ENCODE data around the gene RAD51B.

RAD51B gene

DNA sequence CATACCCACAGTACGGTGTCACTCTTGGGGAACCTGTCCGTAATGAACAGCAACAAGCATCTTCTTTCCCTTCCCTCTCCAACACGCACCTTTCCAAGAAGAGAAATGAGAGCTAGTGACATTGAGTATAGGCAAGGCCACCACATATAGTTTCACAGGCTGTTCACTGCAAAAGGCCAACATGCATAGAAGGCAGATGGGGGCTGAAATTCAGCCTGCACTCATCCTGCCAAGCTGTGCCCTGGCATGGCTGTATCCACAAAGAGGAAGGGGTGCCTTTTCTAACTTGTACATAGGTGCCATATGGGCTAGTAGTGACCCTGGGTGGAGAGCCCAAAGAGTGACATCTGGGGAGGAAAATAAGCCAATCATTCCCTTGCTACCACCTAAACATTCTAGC, 803.7 kb downstream of the RAD51B start:
- DNase-seq (ENCODE audit: low read depth in 1 of 2, low spot score in 1 of 2): no peak

- DNase-seq (ENCODE audit: low read depth in 1 of 2, low spot score in 1 of 2): no peak
Observed at GRCh38 chr14:68623826-68624225, 804.2 kb downstream of the RAD51B start.

DNA sequence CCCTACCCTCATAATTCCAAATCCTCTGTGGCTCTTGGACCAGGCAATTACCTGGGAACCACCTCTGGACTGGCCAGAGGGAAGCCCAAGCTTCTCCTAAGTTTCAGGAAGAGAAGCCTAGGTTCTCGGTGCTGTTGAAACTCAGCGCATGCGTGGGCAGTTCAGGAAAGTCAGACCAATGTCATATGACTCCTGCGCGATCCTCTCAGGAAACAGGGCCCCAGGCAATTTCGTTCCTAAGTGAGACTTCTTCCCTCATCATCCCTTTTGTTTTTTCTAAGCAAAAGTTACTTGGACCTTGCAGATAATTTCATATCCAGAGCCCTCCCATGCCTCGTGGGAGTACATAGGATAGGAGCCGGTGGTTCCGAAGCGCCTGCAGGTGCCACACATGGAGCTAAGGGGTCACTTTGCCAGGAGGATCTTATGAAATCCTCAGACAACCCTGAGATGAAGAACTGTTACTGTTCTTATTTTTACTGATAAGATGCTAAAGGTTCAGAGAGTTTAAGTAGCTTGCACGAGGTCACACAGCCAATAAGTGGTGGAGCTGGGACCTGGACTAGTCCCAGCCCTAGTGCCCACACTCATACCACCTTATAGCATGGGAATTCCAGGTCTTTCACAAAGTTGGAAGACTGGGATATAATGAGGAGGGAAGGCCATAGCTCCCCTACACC, 805.1 kb downstream of the RAD51B start:
- no peak for DNase-seq (ENCODE audit: low read depth in 1 of 2, low spot score in 1 of 2)

- DNase-seq (ENCODE audit: low read depth in 1 of 2, low spot score in 1 of 2): no peak
Observed at GRCh38 chr14:68625366-68626090, 805.9 kb downstream of the RAD51B start.

- DNase-seq (ENCODE audit: low read depth in 1 of 2, low spot score in 1 of 2): no peak
Observed at GRCh38 chr14:68626386-68626785, 806.8 kb downstream of the RAD51B start.

GRCh38 chr14:68627050-68627867, 807.7 kb downstream of the RAD51B start:
- DNase-seq (ENCODE audit: low read depth in 1 of 2, low spot score in 1 of 2): no peak

- peak; percentile 22 to 35 for DNase-seq (ENCODE audit: low read depth in 1 of 2, low spot score in 1 of 2)
Observed at GRCh38 chr14:68627868-68628604, 808.5 kb downstream of the RAD51B start.

DNA sequence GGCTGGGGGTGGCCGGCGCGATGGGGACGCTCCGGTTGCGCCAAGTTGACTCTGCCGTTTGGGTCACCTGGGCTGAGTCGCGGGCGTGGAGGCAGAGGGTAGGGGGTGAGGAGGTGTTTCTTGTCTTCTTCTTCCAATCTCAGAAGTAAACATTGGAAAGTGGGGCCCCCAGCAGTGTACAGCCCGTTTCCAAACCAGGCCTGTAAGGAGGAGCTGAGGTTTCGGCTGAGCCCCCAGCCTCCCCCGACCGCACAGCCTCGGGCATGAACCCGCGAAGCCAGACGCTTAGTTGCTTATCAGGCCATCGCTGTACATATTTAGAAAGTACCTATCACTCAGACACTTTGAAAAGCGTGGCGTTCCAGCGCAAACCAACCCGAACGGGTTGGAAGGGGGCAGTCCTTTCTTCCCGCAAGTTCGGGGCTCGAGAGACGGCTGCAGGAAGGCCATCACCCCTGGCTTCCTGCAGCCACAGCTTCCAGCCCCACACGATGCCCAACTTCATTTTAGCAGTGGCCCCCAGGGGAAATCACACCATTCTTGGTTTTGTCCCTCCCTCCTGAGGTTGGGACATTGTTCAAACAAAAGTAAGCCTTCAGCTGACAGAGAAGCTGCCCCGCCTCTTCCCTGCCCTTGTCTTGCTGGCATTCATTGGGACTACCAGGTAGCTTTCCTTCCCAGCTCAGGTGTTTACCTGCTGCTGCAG, 809.2 kb downstream of the RAD51B start:
- DNase-seq (ENCODE audit: low read depth in 1 of 2, low spot score in 1 of 2): no peak

DNA sequence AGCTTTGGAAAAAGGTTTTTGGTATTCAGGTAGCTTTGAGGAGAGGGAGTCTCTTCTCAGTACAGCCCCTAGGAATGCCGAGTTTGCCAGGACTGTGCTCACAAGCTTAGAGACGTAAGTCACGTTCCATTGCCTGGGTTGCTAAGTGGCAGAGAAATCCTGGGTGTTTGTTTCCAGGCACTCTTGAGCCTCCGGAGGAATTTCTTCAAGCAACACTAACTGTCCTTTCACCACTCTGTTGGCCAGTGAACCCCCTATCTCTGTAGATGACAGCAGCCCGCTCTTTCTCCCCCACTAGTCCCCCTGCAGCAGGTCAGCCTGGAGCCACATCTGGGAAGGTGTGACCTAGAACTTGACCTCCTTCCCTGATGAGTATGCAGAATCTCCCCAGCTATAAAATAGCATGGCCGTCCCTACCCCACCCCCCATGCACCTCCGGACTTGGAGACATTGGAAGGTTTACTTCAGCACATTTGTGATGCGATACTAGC, 810.5 kb downstream of the RAD51B start:
- DNase-seq (ENCODE audit: low read depth in 1 of 2, low spot score in 1 of 2): no peak

DNA sequence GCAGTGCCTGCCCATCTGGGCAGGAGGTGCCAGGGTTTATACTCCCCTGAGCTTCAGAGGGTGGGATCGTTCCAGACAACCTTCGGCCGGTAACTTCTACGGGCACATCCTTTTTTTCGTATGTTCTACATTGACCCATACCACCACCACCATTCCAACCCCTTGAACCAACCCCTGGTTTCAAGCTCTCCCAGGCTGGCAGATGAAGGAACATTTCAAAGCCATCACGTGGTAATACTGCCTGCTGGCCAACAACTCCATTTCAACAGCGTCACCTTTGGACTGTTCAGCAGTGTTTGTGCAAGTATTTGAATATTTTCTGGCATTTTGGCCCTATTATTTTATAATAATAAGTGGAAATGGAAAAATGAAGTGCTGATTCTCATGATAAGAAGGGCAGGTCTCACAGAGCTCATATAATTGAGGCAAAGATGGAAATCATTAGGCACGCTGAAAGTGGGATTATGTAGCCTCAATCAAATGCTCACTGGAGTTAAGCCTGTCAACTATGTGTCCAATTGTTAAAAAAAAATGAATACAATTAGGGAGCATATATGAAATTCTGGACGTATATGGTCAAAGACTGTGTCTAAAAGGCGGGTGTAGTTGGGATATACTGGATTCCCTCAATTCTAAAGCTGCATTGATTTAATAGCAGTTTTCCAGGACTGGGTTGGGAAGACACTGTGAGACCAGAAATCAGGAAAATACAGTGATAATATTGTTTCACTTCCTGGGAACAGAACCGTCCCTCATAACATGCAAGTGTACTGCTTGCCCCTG, 811.2 kb downstream of the RAD51B start:
- no peak for DNase-seq (ENCODE audit: low read depth in 1 of 2, low spot score in 1 of 2)

DNA sequence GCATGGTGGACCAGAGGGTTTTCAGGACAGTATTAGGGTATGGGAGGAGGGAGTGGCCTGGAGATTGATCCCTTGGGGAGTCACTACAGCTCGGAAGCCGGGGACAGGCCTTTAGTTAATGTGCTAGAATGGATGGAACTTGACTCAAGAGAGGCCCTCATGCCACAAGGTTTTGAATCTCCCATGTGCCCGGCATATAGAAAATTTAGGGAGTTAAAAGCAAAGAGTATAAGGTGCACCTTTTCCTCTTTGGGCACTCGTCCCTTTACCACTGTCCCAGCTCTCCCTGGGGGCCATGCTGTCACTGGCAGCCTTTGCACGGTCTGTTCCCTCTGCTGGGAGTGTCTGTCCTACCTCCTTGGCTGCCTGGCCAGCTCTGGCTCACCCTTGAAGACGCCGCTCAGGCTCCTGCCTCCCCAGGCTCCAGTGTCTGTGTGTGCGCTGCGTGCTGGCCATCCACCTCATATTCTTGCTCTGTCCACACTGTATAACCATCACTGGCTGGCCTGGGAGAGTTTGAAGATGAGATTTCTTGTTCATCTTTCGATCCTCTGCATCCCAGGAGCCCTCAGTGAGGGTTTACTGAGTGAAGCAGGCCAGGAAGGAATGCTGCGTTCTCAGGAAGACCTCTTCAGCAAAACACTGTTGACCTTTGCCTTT, 811.9 kb downstream of the RAD51B start:
- no peak for DNase-seq (ENCODE audit: low read depth in 1 of 2, low spot score in 1 of 2)

- DNase-seq (ENCODE audit: low read depth in 1 of 2, low spot score in 1 of 2): no peak
Observed at GRCh38 chr14:68632054-68632895, 812.7 kb downstream of the RAD51B start.

GRCh38 chr14:68633131-68633991, 813.8 kb downstream of the RAD51B start:
- no peak for DNase-seq (ENCODE audit: low read depth in 1 of 2, low spot score in 1 of 2)

- no peak for DNase-seq (ENCODE audit: low read depth in 1 of 2, low spot score in 1 of 2)
Observed at GRCh38 chr14:68634332-68634731, 814.8 kb downstream of the RAD51B start.

- no peak for DNase-seq (ENCODE audit: low read depth in 1 of 2, low spot score in 1 of 2)
Observed at GRCh38 chr14:68634874-68635595, 815.5 kb downstream of the RAD51B start.

DNA sequence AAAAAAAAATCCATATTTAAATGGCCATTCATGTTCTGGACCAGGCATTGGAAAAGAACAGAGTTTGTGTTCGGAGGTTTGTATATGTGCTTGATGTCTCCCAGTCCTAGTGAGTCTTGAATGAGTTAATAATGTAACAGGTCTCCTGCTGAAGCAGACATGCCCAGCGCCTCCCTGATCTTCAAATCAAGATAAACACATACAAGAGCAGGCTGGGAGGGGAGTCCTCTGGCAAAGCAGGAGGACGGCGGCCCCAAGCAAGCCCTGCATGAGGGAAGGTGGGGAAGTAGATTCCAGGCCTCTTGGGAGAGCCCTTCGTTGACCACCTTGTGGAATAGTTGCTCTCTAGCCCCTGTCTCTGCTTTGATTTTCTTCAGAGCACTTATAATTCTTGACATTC, 817.0 kb downstream of the RAD51B start:
- DNase-seq (ENCODE audit: low read depth in 1 of 2, low spot score in 1 of 2): no peak
